ENCODE measurements around the gene IKZF2. TPM values are rescaled to one million over a fixed set of nuclear protein-coding genes. Genes with fewer than 3 reads are reported as not detected.

IKZF2 gene
- total and polyA plus RNA-seq, 9 of the 15 experiments (the other 6 are each of a cell fraction or from before 2014, with no cell fraction given), result 0.04 to 0.54 (median 0.22) TPM

DNA sequence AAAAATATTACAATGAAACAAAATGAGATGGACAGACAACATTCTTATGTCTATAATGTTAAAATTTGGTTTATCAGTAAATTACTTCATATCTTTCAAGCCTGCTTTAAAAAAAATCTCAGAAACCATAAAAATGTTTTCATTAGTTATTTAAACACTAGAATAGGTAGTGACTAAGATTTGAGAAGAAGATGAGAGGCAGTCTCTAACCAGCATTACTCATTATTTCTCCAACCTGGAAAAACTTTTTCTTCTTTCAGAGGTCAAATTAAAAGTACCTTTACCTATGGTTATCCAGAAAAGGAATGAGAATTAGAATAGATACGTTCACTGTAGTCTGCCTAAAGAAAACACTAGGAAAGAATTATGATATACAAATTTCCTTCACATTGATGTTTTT, 50.3 kb downstream of the IKZF2 start:
- H3K4me2 ChIP-seq (ENCODE audit: insufficient read depth, low read length), result no peak overlapping the region
- POLR2A ChIA-PET, result no interaction called here
- H3K9me1 ChIP-seq (ENCODE audit: control insufficient read depth, insufficient read depth, low read length), result no peaks in the 10 kb centered on the region
- no peaks in the 10 kb centered on the region for H3K4me1 ChIP-seq (replicated peaks in 1 of 2; ENCODE audit: control insufficient read depth in 2 of 2, insufficient read depth in 2 of 2, low read length in 2 of 2)
- H3K9ac ChIP-seq (ENCODE audit: insufficient read depth in 1 of 2, low read depth in 2 of 2, low read length in 2 of 2), result no peak overlapping the region
- H3K27ac ChIP-seq (ENCODE audit: extremely low read depth, low read depth, low read length), result no peak overlapping the region
- H3K4me3 ChIP-seq, result no peak overlapping the region
- no peaks in the 10 kb centered on the region for H3K9me3 ChIP-seq (replicated peaks; ENCODE audit: control insufficient read depth, insufficient read depth, low read depth, low read length)
- CTCF ChIA-PET (ENCODE audit: low intra/inter-chr PET ratio), result no interaction called here
- no peaks in the 10 kb centered on the region for H3K36me3 ChIP-seq (ENCODE audit: control insufficient read depth, insufficient read depth, low read length)
- H3K79me2 ChIP-seq (ENCODE audit: control insufficient read depth, insufficient read depth, low read length), result no peaks in the 10 kb centered on the region
- intact Hi-C loops (cut with micrococcal nuclease), result no loop called here
- no TSS peak for BruUV-seq (replicated peaks)
- 0% methylated on average over 1 of the region's 1 CpG for WGBS (ENCODE audit: insufficient coverage, low coverage, missing lambda C conversion rate)
- no peak overlapping the region for H2AFZ ChIP-seq (ENCODE audit: low read depth, low read length)
- TF ChIP-seq ZNF384 (IDR thresholded peaks at IDR 0.05; ENCODE audit: low read depth, low read length), result no peak
- TF ChIP-seq ZNF274 (IDR thresholded peaks at IDR 0.05; ENCODE audit: borderline replicate concordance, low read depth, low read length), result no peak
- TF ChIP-seq KLF16 (IDR thresholded peaks at IDR 0.05), result no peak
- no peak for TF ChIP-seq MAFK (IDR thresholded peaks at IDR 0.05; ENCODE audit: low read length)
- TF ChIP-seq NFXL1 (CRISPR knock-in tag; IDR thresholded peaks at IDR 0.05), result no peak
- TF ChIP-seq LEF1 (IDR thresholded peaks at IDR 0.05), result no peak
- TF ChIP-seq, protein P1, sequence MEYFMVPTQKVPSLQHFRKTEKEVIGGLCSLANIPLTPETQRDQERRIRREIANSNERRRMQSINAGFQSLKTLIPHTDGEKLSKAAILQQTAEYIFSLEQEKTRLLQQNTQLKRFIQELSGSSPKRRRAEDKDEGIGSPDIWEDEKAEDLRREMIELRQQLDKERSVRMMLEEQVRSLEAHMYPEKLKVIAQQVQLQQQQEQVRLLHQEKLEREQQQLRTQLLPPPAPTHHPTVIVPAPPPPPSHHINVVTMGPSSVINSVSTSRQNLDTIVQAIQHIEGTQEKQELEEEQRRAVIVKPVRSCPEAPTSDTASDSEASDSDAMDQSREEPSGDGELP (CRISPR knock-in tag; IDR thresholded peaks at IDR 0.05; ENCODE audit: borderline replicate concordance), result no peak
- TF ChIP-seq ZKSCAN3 (CRISPR knock-in tag; IDR thresholded peaks at IDR 0.05), result no peak
- TF ChIP-seq ZNF347 (CRISPR knock-in tag; IDR thresholded peaks at IDR 0.05; ENCODE audit: low read depth), result no peak
- TF ChIP-seq POLR2A (conservative IDR thresholded peaks at IDR 0.05), result no peak
- TF ChIP-seq TBP (optimal IDR thresholded peaks at IDR 0.05; ENCODE audit: low read depth, low read length), result no peak
- no peak for TF ChIP-seq KLF10 (CRISPR knock-in tag; IDR thresholded peaks at IDR 0.05)
- TF ChIP-seq ZNF583 (CRISPR knock-in tag; IDR thresholded peaks at IDR 0.05), result no peak
- TF ChIP-seq ZNF316 (IDR thresholded peaks at IDR 0.05), result no peak
- TF ChIP-seq DPF2 (IDR thresholded peaks at IDR 0.05), result no peak
- no peak for TF ChIP-seq TBL1XR1 (IDR thresholded peaks at IDR 0.05; ENCODE audit: low read length in 2 of 2)
- no peak for TF ChIP-seq CHD2 (IDR thresholded peaks at IDR 0.05; ENCODE audit: low read depth, low read length)
- H4K20me1 ChIP-seq (replicated peaks; ENCODE audit: control insufficient read depth, insufficient read depth, low read length), result no peaks in the 10 kb centered on the region
- DNase-seq (ENCODE audit: extremely low read depth in 1 of 4, low spot score in 3 of 4) (no peak), ATAC-seq (no peak), FAIRE-seq (no peak)
- in situ Hi-C loops (cut with MboI), result no loop called here
- H3K27me3 ChIP-seq (ENCODE audit: control insufficient read depth in 2 of 2, insufficient read depth in 2 of 2, low read length in 2 of 2), result no peaks in the 10 kb centered on the region
